ENCODE measurements around the gene NLRX1.

Gene NLRX1

DNA sequence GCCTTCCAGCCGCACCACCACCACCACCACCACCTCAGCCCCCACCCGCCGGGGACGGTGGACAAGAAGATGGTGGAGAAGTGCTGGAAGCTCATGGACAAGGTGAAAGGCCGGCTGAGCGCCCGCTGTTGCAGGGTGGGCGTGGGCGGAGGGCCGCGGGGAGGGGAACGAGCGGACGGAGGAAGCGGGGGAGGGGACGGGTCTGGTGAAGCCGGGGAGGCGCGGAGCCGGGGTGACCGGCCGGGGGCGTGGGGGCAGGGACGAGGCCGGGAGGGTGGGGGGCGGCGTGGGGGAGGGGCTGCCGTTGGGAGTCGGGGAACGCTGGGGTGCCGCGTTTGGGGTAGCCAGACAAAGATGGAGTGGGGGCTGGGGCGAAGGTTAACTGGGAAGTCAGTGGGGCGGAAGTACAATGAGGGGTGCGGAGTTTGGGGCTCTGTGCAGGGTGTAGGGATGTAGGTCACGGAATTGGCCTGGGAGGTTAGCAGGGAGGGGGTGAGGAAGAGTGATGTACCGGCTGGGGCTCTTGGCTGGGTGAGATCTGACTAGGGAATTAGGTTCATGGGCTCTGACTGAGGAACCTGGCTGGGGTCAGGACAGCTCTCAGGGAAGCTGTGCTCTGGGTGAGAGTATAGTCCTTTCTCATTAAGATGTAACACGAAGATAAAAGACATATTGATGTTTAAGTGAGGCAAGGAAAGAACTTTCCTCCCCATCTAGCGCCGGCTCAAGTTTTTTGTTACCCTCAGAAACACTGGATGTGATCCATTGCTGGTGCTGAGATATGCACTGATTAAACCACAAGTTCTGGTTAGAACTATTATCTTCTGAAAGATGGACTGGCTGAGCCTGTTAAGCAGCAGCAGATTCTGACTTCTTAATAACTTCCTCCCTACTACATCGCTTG, 38.2 kb downstream of the NLRX1 start:
- H3K27ac Mint-ChIP-seq, result peak overlapping the region; percentile 98
- peak; percentile 81 for DNase-seq
- H3K4me3 Mint-ChIP-seq, result peak overlapping the region; percentile 98
- H3K9me3 Mint-ChIP-seq, result no peaks in the 10 kb centered on the region
- peaks cover 5% of the 10 kb centered on the region for H3K27me3 Mint-ChIP-seq (ENCODE audit: low read depth, poor library complexity)
- peaks cover 5% of the 10 kb centered on the region for H3K36me3 Mint-ChIP-seq (ENCODE audit: low read depth)
- H3K4me1 Mint-ChIP-seq, result peaks cover 42% of the 10 kb centered on the region
- TF ChIP-seq, protein P1, sequence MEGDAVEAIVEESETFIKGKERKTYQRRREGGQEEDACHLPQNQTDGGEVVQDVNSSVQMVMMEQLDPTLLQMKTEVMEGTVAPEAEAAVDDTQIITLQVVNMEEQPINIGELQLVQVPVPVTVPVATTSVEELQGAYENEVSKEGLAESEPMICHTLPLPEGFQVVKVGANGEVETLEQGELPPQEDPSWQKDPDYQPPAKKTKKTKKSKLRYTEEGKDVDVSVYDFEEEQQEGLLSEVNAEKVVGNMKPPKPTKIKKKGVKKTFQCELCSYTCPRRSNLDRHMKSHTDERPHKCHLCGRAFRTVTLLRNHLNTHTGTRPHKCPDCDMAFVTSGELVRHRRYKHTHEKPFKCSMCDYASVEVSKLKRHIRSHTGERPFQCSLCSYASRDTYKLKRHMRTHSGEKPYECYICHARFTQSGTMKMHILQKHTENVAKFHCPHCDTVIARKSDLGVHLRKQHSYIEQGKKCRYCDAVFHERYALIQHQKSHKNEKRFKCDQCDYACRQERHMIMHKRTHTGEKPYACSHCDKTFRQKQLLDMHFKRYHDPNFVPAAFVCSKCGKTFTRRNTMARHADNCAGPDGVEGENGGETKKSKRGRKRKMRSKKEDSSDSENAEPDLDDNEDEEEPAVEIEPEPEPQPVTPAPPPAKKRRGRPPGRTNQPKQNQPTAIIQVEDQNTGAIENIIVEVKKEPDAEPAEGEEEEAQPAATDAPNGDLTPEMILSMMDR (IDR thresholded peaks at IDR 0.05), result no peak

DNA sequence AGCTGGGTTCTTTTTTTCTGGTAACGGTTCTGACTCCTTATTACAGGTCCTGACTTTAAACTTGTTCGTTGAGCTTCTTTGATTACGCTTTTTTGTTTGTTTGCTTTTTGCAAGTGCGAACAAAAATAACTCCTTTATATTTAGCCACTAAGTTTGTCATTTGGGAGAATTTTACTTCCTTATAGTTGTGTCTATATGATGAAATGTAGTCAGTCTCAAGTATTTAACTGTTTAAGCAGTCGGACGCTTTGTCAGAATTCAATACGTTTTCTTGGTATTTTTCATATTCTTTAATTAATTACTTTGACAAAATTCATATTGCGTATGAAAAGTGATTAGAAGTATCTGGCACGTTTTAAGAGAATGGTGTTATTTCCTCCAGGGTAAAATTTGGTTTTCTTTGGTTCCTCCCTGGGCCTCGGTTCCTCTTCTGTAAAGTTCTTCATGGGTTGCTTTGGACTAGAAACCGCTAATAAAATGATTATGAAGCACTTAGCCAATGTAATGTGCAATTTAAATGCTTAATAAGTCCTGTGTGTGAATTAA, 39.0 kb downstream of the NLRX1 start:
- TF ChIP-seq, protein P1 (IDR thresholded peaks at IDR 0.05), result no peak
- Mint-ChIP-seq H3K4me1 (peaks cover 42% of the 10 kb centered on the region), H3K27me3 (ENCODE audit: low read depth, poor library complexity) (peaks cover 5% of the 10 kb centered on the region), H3K27ac (peak overlapping the region; percentile 98), H3K4me3 (peak overlapping the region; percentile 98), H3K36me3 (ENCODE audit: low read depth) (peaks cover 5% of the 10 kb centered on the region), H3K9me3 (no peaks in the 10 kb centered on the region)
- no peak for DNase-seq

DNA sequence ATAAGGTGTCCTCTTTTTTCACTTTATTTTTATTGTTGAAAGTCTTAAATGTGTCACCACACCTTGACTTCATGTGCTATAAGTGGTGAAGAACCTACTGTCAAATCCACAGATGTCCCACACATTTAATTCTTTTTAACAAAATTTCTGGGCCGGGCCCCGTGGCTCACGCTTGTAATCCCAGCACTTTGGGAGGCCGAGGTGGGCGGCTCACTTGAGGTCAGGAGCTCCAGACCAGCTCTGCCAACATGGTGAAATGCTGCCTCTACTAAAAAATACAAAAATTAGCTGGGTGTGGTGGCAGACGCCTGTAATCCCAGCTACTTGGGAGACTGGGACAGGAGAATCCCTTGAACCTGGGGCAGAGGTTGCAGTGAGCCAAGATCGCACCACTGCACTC, 40.7 kb downstream of the NLRX1 start:
- DNase-seq, result no peak
- Mint-ChIP-seq H3K4me3 (peak overlapping the region; percentile 47), H3K27me3 (ENCODE audit: low read depth, poor library complexity) (peaks cover 4% of the 10 kb centered on the region), H3K4me1 (peaks cover 46% of the 10 kb centered on the region), H3K9me3 (no peaks in the 10 kb centered on the region), H3K27ac (peak overlapping the region; percentile 37), H3K36me3 (ENCODE audit: low read depth) (peaks cover 5% of the 10 kb centered on the region)
- TF ChIP-seq, protein P1 (IDR thresholded peaks at IDR 0.05), result no peak

DNA sequence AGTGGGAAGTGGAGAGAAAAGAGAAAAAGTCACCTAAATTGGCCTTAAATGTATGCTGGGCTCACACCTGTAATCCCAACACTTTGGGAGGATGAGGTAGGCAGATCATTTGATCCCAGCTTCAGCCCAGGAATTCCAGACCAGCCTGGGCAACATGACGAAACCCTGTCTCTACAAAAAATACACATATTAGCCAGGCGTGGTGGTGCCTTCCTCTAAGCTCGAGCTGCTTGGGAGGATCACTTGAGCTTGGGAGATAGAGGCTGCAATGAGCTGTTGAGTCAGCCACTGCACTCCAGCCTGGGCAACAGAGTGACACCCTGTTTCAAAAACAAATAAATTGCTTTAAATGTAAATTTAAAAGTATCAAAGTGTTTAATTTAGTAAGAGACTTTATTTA, 41.5 kb downstream of the NLRX1 start:
- peaks cover 2% of the 10 kb centered on the region for H3K27me3 Mint-ChIP-seq (ENCODE audit: low read depth, poor library complexity)
- DNase-seq, result no peak
- TF ChIP-seq, protein P1 (IDR thresholded peaks at IDR 0.05), result no peak
- H3K9me3 Mint-ChIP-seq, result no peaks in the 10 kb centered on the region
- no peak overlapping the region for H3K27ac Mint-ChIP-seq
- peaks cover 39% of the 10 kb centered on the region for H3K4me1 Mint-ChIP-seq
- peaks cover 5% of the 10 kb centered on the region for H3K36me3 Mint-ChIP-seq (ENCODE audit: low read depth)
- no peak overlapping the region for H3K4me3 Mint-ChIP-seq

DNA sequence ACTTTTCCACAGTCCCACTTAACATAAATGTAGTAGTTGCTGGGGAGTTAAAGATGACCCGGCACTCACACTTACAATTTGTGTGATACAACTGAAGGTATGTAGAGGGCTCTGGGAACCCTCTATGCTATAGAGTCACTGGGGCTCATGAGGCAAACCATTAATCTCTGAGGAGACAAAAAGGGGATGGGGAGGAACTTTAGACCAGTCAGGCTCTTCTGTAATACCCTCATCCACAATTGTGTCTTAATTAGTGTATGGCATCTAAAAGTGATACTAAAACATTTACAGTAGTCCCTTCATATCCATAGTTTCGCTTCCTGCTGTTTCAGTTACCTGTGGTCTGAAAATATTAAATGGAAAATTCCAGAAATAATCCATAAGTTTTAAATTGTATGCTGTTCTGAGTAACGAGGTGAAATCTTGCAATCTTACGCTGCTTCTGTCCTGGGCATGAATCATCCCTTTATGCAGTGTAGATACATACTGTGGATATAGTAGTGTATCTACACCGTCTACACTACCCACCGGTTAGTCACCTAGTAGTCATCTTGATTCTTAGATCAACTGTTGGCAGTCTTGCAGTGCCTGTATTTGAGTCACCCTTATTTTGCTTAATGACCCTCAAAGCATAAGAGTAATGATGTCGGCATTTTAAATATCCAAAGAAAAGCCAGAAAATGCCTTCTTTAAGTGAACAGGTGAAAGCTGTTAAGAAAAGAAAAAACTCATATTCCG, 49.8 kb downstream of the NLRX1 start:
- no peak overlapping the region for H3K4me3 Mint-ChIP-seq
- peaks cover 12% of the 10 kb centered on the region for H3K36me3 Mint-ChIP-seq (ENCODE audit: low read depth)
- no peak for DNase-seq
- H3K27me3 Mint-ChIP-seq (ENCODE audit: low read depth, poor library complexity), result peaks cover 2% of the 10 kb centered on the region
- no peaks in the 10 kb centered on the region for H3K4me1 Mint-ChIP-seq
- TF ChIP-seq, protein P1 (IDR thresholded peaks at IDR 0.05), result no peak
- no peaks in the 10 kb centered on the region for H3K9me3 Mint-ChIP-seq
- no peak overlapping the region for H3K27ac Mint-ChIP-seq

Measured in nephron progenitor cell (in vitro differentiated cells).